Measurements from ENCODE around the gene RAI1. TPM values are rescaled to one million over a fixed set of nuclear protein-coding genes. Genes with fewer than 3 reads are reported as not detected.
A peak's percentile ranks its signal among the peaks of the same experiment; 100 is the strongest.

The RAI1 gene
- total RNA-seq, 1 donor from 2014 or later = 24.7 TPM

- TF ChIP-seq CTCF (IDR thresholded peaks at IDR 0.05) = no peak
- H3K36me3 ChIP-seq = peaks cover 19 to 24% of the 10 kb centered on the region in 2 donors
- H3K4me3 ChIP-seq = no peak overlapping the region
- H3K9me3 ChIP-seq = no peaks in the 10 kb centered on the region
- intact Hi-C loops (cut with DNase I) = no loop called here
- H3K4me1 ChIP-seq = peaks cover 19% of the 10 kb centered on the region in 2 donors
- no peaks in the 10 kb centered on the region for H3K27me3 ChIP-seq
- no peak overlapping the region for H3K27ac ChIP-seq
- DNase-seq (ENCODE audit: low spot score in 2 of 2) = no peak
Measured at GRCh38 chr17:17819111-17819510, 137.9 kb downstream of the RAI1 start.

GRCh38 chr17:17819561-17819995, 138.3 kb downstream of the RAI1 start:
- peaks cover 24% of the 10 kb centered on the region in 2 donors for H3K4me1 ChIP-seq
- peak; percentile 55 to 81 for DNase-seq (ENCODE audit: low spot score in 2 of 2)
- H3K27ac ChIP-seq = no peak overlapping the region
- intact Hi-C loops (cut with DNase I) = no loop called here
- H3K27me3 ChIP-seq = no peaks in the 10 kb centered on the region
- no peaks in the 10 kb centered on the region for H3K9me3 ChIP-seq
- H3K36me3 ChIP-seq = peaks cover 14 to 19% of the 10 kb centered on the region in 2 donors
- H3K4me3 ChIP-seq = no peak overlapping the region
- TF ChIP-seq CTCF (IDR thresholded peaks at IDR 0.05) = no peak

- Histone ChIP-seq H3K27ac (no peak overlapping the region), H3K4me3 (no peak overlapping the region), H3K4me1 (peaks cover 29% of the 10 kb centered on the region in 2 donors), H3K27me3 (no peaks in the 10 kb centered on the region), H3K36me3 (peaks cover 13 to 14% of the 10 kb centered on the region in 2 donors), H3K9me3 (no peaks in the 10 kb centered on the region)
- DNase-seq (ENCODE audit: low spot score in 2 of 2) = no peak
- intact Hi-C loops (cut with DNase I) = no loop called here
- TF ChIP-seq CTCF (IDR thresholded peaks at IDR 0.05) = no peak
Measured at GRCh38 chr17:17820046-17820445, 138.8 kb downstream of the RAI1 start.

GRCh38 chr17:17820463-17821158, 139.4 kb downstream of the RAI1 start:
- intact Hi-C loops (cut with DNase I) = no loop called here
- TF ChIP-seq CTCF (IDR thresholded peaks at IDR 0.05) = no peak
- DNase-seq (ENCODE audit: low spot score in 2 of 2) = no peak
- Histone ChIP-seq H3K4me1 (peaks cover 33 to 34% of the 10 kb centered on the region in 2 donors), H3K27me3 (no peaks in the 10 kb centered on the region), H3K9me3 (no peaks in the 10 kb centered on the region), H3K27ac (no peak overlapping the region), H3K36me3 (peaks cover 13 to 14% of the 10 kb centered on the region in 2 donors), H3K4me3 (no peak overlapping the region)

GRCh38 chr17:17822189-17822588, 140.9 kb downstream of the RAI1 start:
- Histone ChIP-seq H3K27ac (peak overlapping the region; percentile 50 to 65), H3K4me1 (peaks cover 37 to 38% of the 10 kb centered on the region in 2 donors), H3K36me3 (peaks cover 4 to 13% of the 10 kb centered on the region in 2 donors), H3K27me3 (no peaks in the 10 kb centered on the region), H3K4me3 (peak overlapping the region; percentile 51 to 62), H3K9me3 (no peaks in the 10 kb centered on the region)
- DNase-seq (ENCODE audit: low spot score in 2 of 2) = no peak
- no peak for TF ChIP-seq CTCF (IDR thresholded peaks at IDR 0.05)
- intact Hi-C loops (cut with DNase I) = no loop called here
